ENCODE results near the gene RPL27A. TPM values are rescaled to one million over a fixed set of nuclear protein-coding genes. Genes with fewer than 3 reads are reported as not detected.
A peak's percentile ranks its signal among the peaks of the same experiment; 100 is the strongest.

RPL27A gene
- 1,116 and 1,250 TPM in 2 replicates for total RNA-seq (ENCODE audit: low replicate concordance)

DNA sequence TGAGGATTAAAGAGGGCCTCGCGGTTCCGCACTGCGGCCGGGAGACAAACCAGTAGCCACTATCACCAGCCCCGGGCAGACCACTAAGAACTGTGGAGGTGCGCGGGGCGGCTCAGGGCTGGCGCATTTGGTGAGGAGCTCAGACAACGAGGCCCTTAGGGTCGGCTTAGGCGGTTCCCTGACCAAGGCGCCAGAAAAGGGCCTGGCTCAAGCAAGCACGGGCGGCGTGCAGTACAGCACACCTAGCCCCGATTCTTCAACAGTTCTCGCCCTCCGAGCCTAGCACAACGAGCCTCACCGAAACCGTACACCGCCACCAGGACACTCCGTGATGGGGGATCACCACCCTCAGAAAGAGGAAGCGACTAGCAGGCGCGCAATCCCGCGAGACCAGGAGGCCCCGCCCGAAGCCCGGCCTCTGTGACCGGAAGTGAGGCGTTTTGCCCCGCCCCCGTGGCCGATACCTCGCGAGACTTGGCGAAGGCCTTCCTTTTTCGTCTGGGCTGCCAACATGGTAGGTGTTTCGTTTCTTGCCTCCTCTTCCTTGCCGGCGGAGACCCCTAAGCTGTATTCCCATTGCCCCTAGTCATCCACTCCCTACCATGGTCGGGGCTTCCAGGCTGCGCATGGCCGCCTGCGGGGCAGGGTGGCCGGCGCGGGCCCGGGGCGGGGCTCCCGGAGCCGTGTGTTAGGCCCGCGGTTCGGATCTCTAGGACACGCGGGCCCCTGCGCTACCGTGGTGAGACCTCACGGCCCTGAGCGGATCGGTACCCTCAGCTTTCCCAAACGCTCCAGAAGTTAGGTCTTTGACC is at the start of gene RPL27A, which contains the start of gene TRIM66:
Gene RPL27A (plus strand): TSS at position 490 of the 812 bp plus-strand sequence. CDS start 22 bp downstream, at position 512.
Gene TRIM66 (minus strand): TSS at position 363 of the 812 bp plus-strand sequence. CDS start 10,391 bp downstream, outside the sequence.
- Histone ChIP-seq H3K79me2 (ENCODE audit: low read depth) (peaks cover 43% of the 10 kb centered on the region), H3K9me3 (ENCODE audit: low read depth) (no peaks in the 10 kb centered on the region), H3K27me3 (no peaks in the 10 kb centered on the region), H3K36me3 (peaks cover 10% of the 10 kb centered on the region), H3K4me2 (peak within 1 kb of the TSS; percentile 98), H2AFZ (replicated peaks) (no peak within 1 kb of the TSS), H3K4me1 (peaks cover 9% of the 10 kb centered on the region), H3K27ac (peak within 1 kb of the TSS; percentile 90), H3K9ac (peak within 1 kb of the TSS; percentile 99), H4K20me1 (ENCODE audit: low read depth) (peaks cover 27% of the 10 kb centered on the region), H3F3A (ENCODE audit: low read depth) (peaks cover 58% of the 10 kb centered on the region), H3K4me3 (peak within 1 kb of the TSS; percentile 94)
- H3K9me3 Mint-ChIP-seq = no peaks in the 10 kb centered on the region
- TF ChIP-seq, protein P1, sequence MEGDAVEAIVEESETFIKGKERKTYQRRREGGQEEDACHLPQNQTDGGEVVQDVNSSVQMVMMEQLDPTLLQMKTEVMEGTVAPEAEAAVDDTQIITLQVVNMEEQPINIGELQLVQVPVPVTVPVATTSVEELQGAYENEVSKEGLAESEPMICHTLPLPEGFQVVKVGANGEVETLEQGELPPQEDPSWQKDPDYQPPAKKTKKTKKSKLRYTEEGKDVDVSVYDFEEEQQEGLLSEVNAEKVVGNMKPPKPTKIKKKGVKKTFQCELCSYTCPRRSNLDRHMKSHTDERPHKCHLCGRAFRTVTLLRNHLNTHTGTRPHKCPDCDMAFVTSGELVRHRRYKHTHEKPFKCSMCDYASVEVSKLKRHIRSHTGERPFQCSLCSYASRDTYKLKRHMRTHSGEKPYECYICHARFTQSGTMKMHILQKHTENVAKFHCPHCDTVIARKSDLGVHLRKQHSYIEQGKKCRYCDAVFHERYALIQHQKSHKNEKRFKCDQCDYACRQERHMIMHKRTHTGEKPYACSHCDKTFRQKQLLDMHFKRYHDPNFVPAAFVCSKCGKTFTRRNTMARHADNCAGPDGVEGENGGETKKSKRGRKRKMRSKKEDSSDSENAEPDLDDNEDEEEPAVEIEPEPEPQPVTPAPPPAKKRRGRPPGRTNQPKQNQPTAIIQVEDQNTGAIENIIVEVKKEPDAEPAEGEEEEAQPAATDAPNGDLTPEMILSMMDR (IDR thresholded peaks at IDR 0.05) = no peak
- TF ChIP-seq EZH2 (IDR thresholded peaks at IDR 0.05) = no peak
- TF ChIP-seq EZH2phosphoT487 (IDR thresholded peaks at IDR 0.05) = no peak
- H3K36me3 Mint-ChIP-seq = peaks cover 39% of the 10 kb centered on the region
- DNase-seq (ENCODE audit: low spot score) = peak; percentile 98
- H3K4me1 Mint-ChIP-seq = peaks cover 40% of the 10 kb centered on the region
- peak within 1 kb of the TSS; percentile 96 for H3K27ac Mint-ChIP-seq
- H3K27me3 Mint-ChIP-seq (ENCODE audit: insufficient read depth, low read depth) = peaks cover 5% of the 10 kb centered on the region
- H3K4me3 Mint-ChIP-seq = peak within 1 kb of the TSS; percentile 96

DNA sequence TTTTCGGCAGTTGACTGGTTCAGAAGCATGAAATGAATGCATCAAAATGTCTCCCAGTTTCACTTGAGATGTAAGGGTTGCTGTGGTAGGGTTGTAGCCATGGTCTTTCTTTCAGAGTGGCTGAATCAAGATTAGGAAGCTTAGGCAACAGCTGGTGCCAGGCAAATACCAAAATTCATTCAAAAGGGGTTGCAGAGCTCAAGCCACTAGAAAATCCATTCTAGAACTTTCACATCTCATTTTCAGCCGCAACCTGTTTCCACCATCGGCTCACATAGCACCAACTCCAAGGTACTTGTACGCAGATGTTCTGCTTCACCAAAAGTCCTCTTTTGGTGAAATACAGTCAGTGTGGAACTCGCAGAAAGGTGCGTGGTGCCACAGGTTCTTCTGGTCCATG is 48.1 kb upstream of the RPL27A start:
- TF ChIP-seq EZH2phosphoT487 (IDR thresholded peaks at IDR 0.05) (no peak), EZH2 (IDR thresholded peaks at IDR 0.05) (no peak)
- TF ChIP-seq, protein P1 (IDR thresholded peaks at IDR 0.05) = no peak
- H3K4me2 ChIP-seq = no peak overlapping the region
- H3F3A ChIP-seq (ENCODE audit: low read depth) = no peaks in the 10 kb centered on the region
- no peaks in the 10 kb centered on the region for H3K79me2 ChIP-seq (ENCODE audit: low read depth)
- no peaks in the 10 kb centered on the region for H3K9me3 ChIP-seq (ENCODE audit: low read depth)
- H3K27ac ChIP-seq = no peak overlapping the region
- no peaks in the 10 kb centered on the region for H3K4me1 Mint-ChIP-seq
- no peaks in the 10 kb centered on the region for H4K20me1 ChIP-seq (ENCODE audit: low read depth)
- DNase-seq (ENCODE audit: low spot score) = no peak
- H3K4me3 Mint-ChIP-seq = no peak overlapping the region
- no peak overlapping the region for H3K4me3 ChIP-seq
- H3K27me3 Mint-ChIP-seq (ENCODE audit: insufficient read depth, low read depth) = peaks cover 7% of the 10 kb centered on the region
- peaks cover 8% of the 10 kb centered on the region for H3K9me3 Mint-ChIP-seq
- H3K9ac ChIP-seq = no peak overlapping the region
- peaks cover 16% of the 10 kb centered on the region for H3K36me3 Mint-ChIP-seq
- H3K4me1 ChIP-seq = no peaks in the 10 kb centered on the region
- H3K27ac Mint-ChIP-seq = no peak overlapping the region
- no peaks in the 10 kb centered on the region for H3K36me3 ChIP-seq
- no peaks in the 10 kb centered on the region for H3K27me3 ChIP-seq
- H2AFZ ChIP-seq (replicated peaks) = no peak overlapping the region

DNA sequence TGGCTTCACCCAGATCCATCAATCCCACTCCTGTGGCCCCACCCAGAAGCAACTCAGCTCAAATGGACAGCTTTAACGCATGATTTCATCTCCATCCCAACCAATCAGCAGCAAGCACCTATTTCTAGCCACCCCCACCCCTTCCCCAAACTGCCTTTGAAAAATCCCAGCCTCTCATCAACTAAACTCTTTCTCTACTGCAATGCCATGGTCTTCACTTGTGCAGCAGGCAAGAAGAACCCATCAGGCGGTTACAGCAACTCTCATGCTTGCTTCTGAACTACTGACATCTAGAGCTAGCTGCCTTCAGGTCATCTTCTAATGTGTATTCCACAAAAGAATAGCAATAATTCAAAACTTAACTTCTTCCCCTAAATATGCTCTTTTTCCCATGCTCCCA is 46.5 kb upstream of the RPL27A start:
- TF ChIP-seq EZH2phosphoT487 (IDR thresholded peaks at IDR 0.05) = no peak
- TF ChIP-seq EZH2 (IDR thresholded peaks at IDR 0.05) = no peak
- TF ChIP-seq, protein P1 (IDR thresholded peaks at IDR 0.05) = no peak
- no peaks in the 10 kb centered on the region for H3F3A ChIP-seq (ENCODE audit: low read depth)
- Mint-ChIP-seq H3K27me3 (ENCODE audit: insufficient read depth, low read depth) (peaks cover 3% of the 10 kb centered on the region), H3K27ac (no peak overlapping the region), H3K9me3 (peaks cover 8% of the 10 kb centered on the region), H3K4me1 (peaks cover 2% of the 10 kb centered on the region), H3K36me3 (peaks cover 16% of the 10 kb centered on the region), H3K4me3 (no peak overlapping the region)
- no peak overlapping the region for H3K27ac ChIP-seq
- H3K4me3 ChIP-seq = no peak overlapping the region
- no peaks in the 10 kb centered on the region for H3K36me3 ChIP-seq
- H3K4me2 ChIP-seq = no peak overlapping the region
- no peaks in the 10 kb centered on the region for H3K79me2 ChIP-seq (ENCODE audit: low read depth)
- H2AFZ ChIP-seq (replicated peaks) = no peak overlapping the region
- H4K20me1 ChIP-seq (ENCODE audit: low read depth) = no peaks in the 10 kb centered on the region
- no peaks in the 10 kb centered on the region for H3K9me3 ChIP-seq (ENCODE audit: low read depth)
- H3K9ac ChIP-seq = no peak overlapping the region
- H3K4me1 ChIP-seq = peaks cover 10% of the 10 kb centered on the region
- no peak for DNase-seq (ENCODE audit: low spot score)
- H3K27me3 ChIP-seq = no peaks in the 10 kb centered on the region

Data from neural progenitor cell (in vitro differentiated cells).